H1 (cell line): ENCODE results near the gene XKR7. TPM values are rescaled to one million over a fixed set of nuclear protein-coding genes. Genes with fewer than 3 reads are reported as not detected.

Experiments used
- BACH1 ChIP-seq: IDR thresholded peaks from 2 replicates; pipeline ENCODE4 v1.6.1; 2012; ENCODE audit warnings: low read length, improper control_type of control experiment
- CBX8 ChIP-seq: fragments of 300-800, 300-1000 bp; sonication (generic); IDR thresholded peaks from 2 replicates; pipeline ENCODE4 v1.7.1; 2016; ENCODE audit warnings: low read depth, low read length, borderline replicate concordance
- GABPA ChIP-seq: IDR thresholded peaks from 2 replicates; pipeline ENCODE4 v1.6.1; 2011; ENCODE audit warnings: mild to moderate bottlenecking, low read length, moderate library complexity, borderline replicate concordance; ENCODE audit not compliant: insufficient read depth
- MAFK ChIP-seq: IDR thresholded peaks from 2 replicates; pipeline ENCODE4 v1.6.1; 2012; ENCODE audit warnings: low read depth, mild to moderate bottlenecking, improper control_type of control experiment, low read length
- RNF2 ChIP-seq: fragments of 200-900, 300-1000 bp; sonication (generic); IDR thresholded peaks from 2 replicates; pipeline ENCODE4 v1.7.1; 2016; ENCODE audit warnings: borderline replicate concordance, low read depth, mild to moderate bottlenecking, antibody characterized with exemption, low read length; ENCODE audit not compliant: poor library complexity, severe bottlenecking; ENCODE audit errors: missing control alignments
- RXRA ChIP-seq: IDR thresholded peaks from 2 replicates; pipeline ENCODE4 v1.6.1; 2011; ENCODE audit warnings: low read depth, mild to moderate bottlenecking, low read length, moderate library complexity; ENCODE audit not compliant: insufficient read depth
- SIRT6 ChIP-seq: IDR thresholded peaks from one replicate; pipeline ENCODE4 v1.7.1; 2012; ENCODE audit warnings: low read length, inconsistent platforms
- SP2 ChIP-seq: IDR thresholded peaks from 2 replicates; pipeline ENCODE4 v1.6.1; 2012; ENCODE audit warnings: mild to moderate bottlenecking, low read length, inconsistent platforms
- YY1 ChIP-seq: IDR thresholded peaks from 2 replicates; pipeline ENCODE4 v1.6.1; 2011; ENCODE audit warnings: low read depth, mild to moderate bottlenecking, low read length
- ZNF274 ChIP-seq: IDR thresholded peaks from 2 replicates; pipeline ENCODE4 v1.7.0; 2012; ENCODE audit warnings: low read length, borderline replicate concordance; ENCODE audit errors: extremely low read depth
- polyA plus RNA-seq, 7 experiments: library from polyadenylated mRNA; depleted of rRNA in 3 of 7; stranded (reverse) in 5 of 7; unstranded in 2 of 7; fragments of >200 nt in 5 of 7; fragments of 200-250 nt in 2 of 7; gene quantifications; 1 replicate in 5 of 7; 2 replicates in 1 of 7; 4 replicates in 1 of 7; pipeline versions ENCODE4 v1.2.1 to v1.2.3, GENCODE V29; 2011 to 2013; ENCODE audit warnings: missing spikeins in 2 of 7, mixed read lengths in 2 of 7
- total RNA-seq: library from RNA; stranded (reverse); fragmentation: NEBNext Ultra II Directional; extraction: Animal tissue kit (Norgen Biotek cat#: 25700); gene quantifications from 2 replicates; pipeline ENCODE4 v1.2.1, GENCODE V29; 2021

Gene XKR7
- total and polyA plus RNA-seq, 2 of the 8 experiments (the other 6 are each of a cell fraction or from before 2014, with no cell fraction given) = 1.8 to 2.4 TPM

GRCh38 chr20:32050851-32051556 lies 83.1 kb downstream of the XKR7 start (continued):
- TF ChIP-seq YY1 (peak; percentile 71; the same call in 1 of the 2 replicates), RXRA (no peak), MAFK (no peak), GABPA (0 out of 2 replicates have a peak, but pooled peaks have one; percentile 33), ZNF274 (no peak), SIRT6 (no peak), RNF2 (no peak), CBX8 (no peak), BACH1 (peak; percentile 14; the same call in 1 of the 2 replicates), SP2 (no peak)
